ENCODE data around the gene CCDC28B.

- no peak for TF ChIP-seq CTCF (IDR thresholded peaks at IDR 0.05; ENCODE audit: poor library complexity, severe bottlenecking)
- TF ChIP-seq EZH2 (IDR thresholded peaks at IDR 0.05; ENCODE audit: borderline replicate concordance, insufficient read depth, low read length, poor library complexity, severe bottlenecking) = no peak
- TF ChIP-seq POLR2AphosphoS5 (IDR thresholded peaks at IDR 0.05) = no peak
- no peak for TF ChIP-seq RAD21 (conservative IDR thresholded peaks at IDR 0.05)
- TF ChIP-seq REST (IDR thresholded peaks at IDR 0.05; ENCODE audit: borderline replicate concordance) = no peak
- TF ChIP-seq TAF1 (IDR thresholded peaks at IDR 0.05; ENCODE audit: low read depth) = no peak
- no peak for TF ChIP-seq EP300 (conservative IDR thresholded peaks at IDR 0.05; ENCODE audit: poor library complexity, severe bottlenecking)
- TF ChIP-seq SMC3 (conservative IDR thresholded peaks at IDR 0.05; ENCODE audit: poor library complexity) = no peak
These were observed 18.6 kb downstream of the CCDC28B start for GRCh38 chr1:32219022-32219421.
